HUES48 (cell line): ENCODE data around the gene PRKAG2.

Experiments
- H3K27ac ChIP-seq: one replicate; pipeline ENCODE4 v1.7.0; 2013; ENCODE audit warnings: low read depth, low read length, inconsistent platforms
- H3K27me3 ChIP-seq: 2 replicates; pipeline ENCODE4 v1.6.1; 2013; ENCODE audit warnings: mild to moderate bottlenecking, low read length; ENCODE audit not compliant: control insufficient read depth, insufficient read depth
- H3K36me3 ChIP-seq: 2 replicates; pipeline ENCODE4 v1.6.1; 2013; ENCODE audit warnings: low read length; ENCODE audit not compliant: control insufficient read depth, insufficient read depth
- H3K4me1 ChIP-seq: 2 replicates; pipeline ENCODE4 v1.6.1; 2013; ENCODE audit warnings: mild to moderate bottlenecking, low read length; ENCODE audit not compliant: control insufficient read depth, insufficient read depth
- H3K4me3 ChIP-seq: 2 replicates; pipeline ENCODE4 v1.5.1; 2013; ENCODE audit warnings: mild to moderate bottlenecking, low read depth, low read length
- H3K9ac ChIP-seq: 2 replicates; pipeline ENCODE4 v1.6.1; 2013; ENCODE audit warnings: mild to moderate bottlenecking, low read depth, low read length, moderate library complexity
- H3K9me3 ChIP-seq: 2 replicates; pipeline ENCODE4 v1.6.1; 2013; ENCODE audit warnings: low read length; ENCODE audit not compliant: control insufficient read depth, insufficient read depth

PRKAG2 gene

DNA sequence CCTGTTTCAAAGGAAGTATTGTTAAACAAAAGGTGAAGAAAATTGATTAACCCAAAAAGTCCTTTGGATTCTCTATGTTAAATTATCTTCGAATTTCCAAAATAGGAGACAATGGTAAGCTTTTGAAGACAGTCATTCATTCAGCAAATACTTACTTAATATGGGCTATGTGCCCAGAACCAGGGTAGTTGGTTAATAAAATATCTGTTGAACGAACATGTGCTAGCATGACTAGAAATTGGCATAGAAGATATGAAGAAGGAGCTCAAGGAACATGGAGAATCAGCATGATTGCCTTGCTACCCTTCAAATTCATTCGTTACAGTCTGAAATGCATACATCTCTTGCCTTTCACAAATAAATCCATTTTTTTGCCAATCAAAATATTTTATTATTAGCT, 234.2 kb downstream of the PRKAG2 start:
- Histone ChIP-seq H3K36me3 (no peaks in the 10 kb centered on the region), H3K4me1 (0 out of 2 replicates have a peak, but pooled peaks cover 7% of the 10 kb centered on the region), H3K27ac (no peak overlapping the region), H3K4me3 (no peak overlapping the region), H3K9ac (no peak overlapping the region), H3K27me3 (no peaks in the 10 kb centered on the region), H3K9me3 (no peaks in the 10 kb centered on the region)

DNA sequence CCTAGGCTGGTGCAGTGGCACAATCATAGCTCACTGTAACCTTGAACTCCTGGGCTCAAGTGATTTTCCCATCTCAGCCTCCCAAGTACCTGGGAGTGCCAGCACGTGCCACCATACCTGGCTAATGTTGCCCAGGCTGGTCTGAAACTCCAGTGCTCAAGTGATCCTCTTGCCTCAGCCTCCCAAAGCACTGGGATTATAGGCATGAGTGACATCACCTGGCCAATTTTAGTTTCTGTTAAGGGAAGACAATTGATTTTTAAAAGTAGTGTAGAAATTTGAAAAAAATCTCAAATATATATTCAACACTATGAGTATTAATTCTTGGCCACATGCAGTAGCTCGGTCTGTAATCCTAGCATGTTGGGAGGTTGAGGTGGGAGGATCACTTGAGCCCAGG, 235.3 kb downstream of the PRKAG2 start:
- no peaks in the 10 kb centered on the region for H3K27me3 ChIP-seq
- no peaks in the 10 kb centered on the region for H3K9me3 ChIP-seq
- H3K4me1 ChIP-seq, result 0 out of 2 replicates have a peak, but pooled peaks cover 7% of the 10 kb centered on the region
- no peak overlapping the region for H3K9ac ChIP-seq
- H3K27ac ChIP-seq, result no peak overlapping the region
- no peaks in the 10 kb centered on the region for H3K36me3 ChIP-seq
- H3K4me3 ChIP-seq, result no peak overlapping the region

DNA sequence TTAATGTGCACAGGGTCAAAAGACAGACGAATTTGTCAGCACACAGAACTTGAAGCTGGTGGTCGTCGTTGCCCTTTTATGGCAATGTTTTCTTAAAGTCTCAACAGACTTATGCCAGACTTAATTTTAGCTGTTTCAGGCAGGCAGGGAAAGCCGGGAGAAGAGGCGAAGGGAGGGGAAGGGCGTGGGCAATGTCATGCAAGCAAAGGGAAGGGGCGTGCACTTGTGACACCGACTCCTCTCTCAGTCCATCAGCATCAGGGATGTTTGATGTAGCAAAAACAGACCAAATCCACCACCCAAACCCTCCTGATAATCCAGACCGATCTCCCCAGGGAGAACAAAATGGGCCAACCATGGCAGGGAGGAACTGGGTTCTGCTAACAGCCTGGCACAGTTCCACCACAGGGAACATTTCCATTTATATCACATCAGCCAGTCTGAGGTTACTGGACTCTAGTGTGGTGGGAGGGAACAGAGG, 239.1 kb downstream of the PRKAG2 start:
- no peak overlapping the region for H3K9ac ChIP-seq
- no peak overlapping the region for H3K27ac ChIP-seq
- H3K4me1 ChIP-seq, result 0 out of 2 replicates have a peak, but pooled peaks cover 7% of the 10 kb centered on the region
- no peaks in the 10 kb centered on the region for H3K36me3 ChIP-seq
- H3K27me3 ChIP-seq, result no peaks in the 10 kb centered on the region
- H3K4me3 ChIP-seq, result no peak overlapping the region
- H3K9me3 ChIP-seq, result peaks cover 5% of the 10 kb centered on the region; the same call in 1 of the 2 replicates

DNA sequence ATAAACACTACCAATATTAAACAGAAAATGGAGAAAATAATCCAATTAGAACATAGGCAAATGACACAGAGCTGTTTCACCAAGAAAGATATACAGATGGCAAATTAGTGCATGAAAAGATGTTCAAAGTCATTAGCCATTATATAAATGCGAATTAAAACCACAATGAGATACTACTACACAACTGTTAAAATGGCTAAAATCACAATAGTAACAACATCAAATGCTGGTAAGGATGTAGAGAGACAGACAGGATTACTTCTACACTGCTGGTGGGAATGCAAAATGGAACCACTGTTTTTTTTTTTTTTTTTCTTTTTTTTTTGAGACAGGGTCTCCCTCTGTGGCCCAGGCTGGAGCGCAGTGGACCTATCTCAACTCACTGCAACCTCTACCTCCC, 242.3 kb downstream of the PRKAG2 start:
- H3K27ac ChIP-seq, result no peak overlapping the region
- H3K4me1 ChIP-seq, result peaks cover 11% of the 10 kb centered on the region
- no peak overlapping the region for H3K9ac ChIP-seq
- no peak overlapping the region for H3K4me3 ChIP-seq
- H3K27me3 ChIP-seq, result peaks cover 19% of the 10 kb centered on the region
- no peaks in the 10 kb centered on the region for H3K36me3 ChIP-seq
- H3K9me3 ChIP-seq, result peaks cover 5% of the 10 kb centered on the region; the same call in 1 of the 2 replicates

DNA sequence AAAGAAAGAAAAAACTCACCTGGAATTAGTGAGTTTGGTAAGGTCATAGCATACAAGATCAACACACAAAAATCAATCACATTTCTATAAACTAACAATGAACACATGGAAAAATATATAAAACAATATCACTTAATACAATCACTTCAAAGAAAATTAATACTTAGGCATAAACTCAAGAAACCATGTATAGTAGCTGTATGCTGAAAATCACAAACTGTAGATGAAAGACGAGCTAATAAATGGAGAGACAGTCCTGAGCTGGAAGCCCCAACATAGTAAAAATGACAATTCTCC, 243.5 kb downstream of the PRKAG2 start:
- peaks cover 5% of the 10 kb centered on the region; the same call in 1 of the 2 replicates for H3K9me3 ChIP-seq
- peaks cover 23% of the 10 kb centered on the region for H3K4me1 ChIP-seq
- H3K9ac ChIP-seq, result no peak overlapping the region
- peaks cover 26% of the 10 kb centered on the region for H3K27me3 ChIP-seq
- no peaks in the 10 kb centered on the region for H3K36me3 ChIP-seq
- no peak overlapping the region for H3K27ac ChIP-seq
- no peak overlapping the region for H3K4me3 ChIP-seq

DNA sequence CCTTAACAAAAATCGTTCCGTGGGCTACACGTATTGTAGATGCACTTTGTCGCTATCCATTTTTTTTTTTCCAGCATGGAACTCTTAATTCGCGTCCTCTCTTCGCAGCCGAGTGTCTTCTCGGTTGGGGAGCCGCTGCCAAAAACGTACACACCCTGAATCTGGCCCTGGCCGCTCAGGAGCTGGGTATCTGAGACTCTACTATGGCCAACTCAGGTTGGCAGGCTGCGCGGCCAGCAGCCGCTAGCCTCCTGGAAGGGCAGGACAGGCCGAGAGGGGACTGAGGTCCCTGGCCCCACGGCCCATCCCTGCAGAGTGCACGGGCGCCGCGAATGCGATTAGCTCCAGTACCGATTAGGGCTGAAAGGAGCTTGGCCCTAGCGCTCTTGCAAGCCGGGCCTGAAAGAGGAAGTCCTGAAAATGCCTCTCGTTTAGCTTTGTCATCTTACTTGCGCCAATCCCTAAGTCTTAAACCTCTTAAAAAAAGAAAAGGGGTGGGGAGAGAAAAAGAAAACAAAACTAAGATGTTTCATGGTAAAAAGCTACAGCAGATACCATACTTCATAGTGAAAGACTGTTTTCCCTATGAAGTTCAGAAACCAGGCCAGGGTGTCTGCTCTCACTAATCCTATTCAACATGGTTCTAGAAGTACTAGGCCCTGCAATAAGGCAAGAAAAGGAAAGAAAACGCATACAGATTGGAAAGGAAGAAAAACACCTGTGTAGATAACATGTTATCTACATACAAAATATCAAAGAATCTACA, 244.0 kb downstream of the PRKAG2 start:
- no peak overlapping the region for H3K27ac ChIP-seq
- H3K4me3 ChIP-seq, result peak overlapping the region; percentile 95
- peaks cover 5% of the 10 kb centered on the region; the same call in 1 of the 2 replicates for H3K9me3 ChIP-seq
- H3K4me1 ChIP-seq, result peaks cover 25% of the 10 kb centered on the region
- H3K36me3 ChIP-seq, result no peaks in the 10 kb centered on the region
- H3K27me3 ChIP-seq, result peaks cover 26% of the 10 kb centered on the region
- H3K9ac ChIP-seq, result no peak overlapping the region

DNA sequence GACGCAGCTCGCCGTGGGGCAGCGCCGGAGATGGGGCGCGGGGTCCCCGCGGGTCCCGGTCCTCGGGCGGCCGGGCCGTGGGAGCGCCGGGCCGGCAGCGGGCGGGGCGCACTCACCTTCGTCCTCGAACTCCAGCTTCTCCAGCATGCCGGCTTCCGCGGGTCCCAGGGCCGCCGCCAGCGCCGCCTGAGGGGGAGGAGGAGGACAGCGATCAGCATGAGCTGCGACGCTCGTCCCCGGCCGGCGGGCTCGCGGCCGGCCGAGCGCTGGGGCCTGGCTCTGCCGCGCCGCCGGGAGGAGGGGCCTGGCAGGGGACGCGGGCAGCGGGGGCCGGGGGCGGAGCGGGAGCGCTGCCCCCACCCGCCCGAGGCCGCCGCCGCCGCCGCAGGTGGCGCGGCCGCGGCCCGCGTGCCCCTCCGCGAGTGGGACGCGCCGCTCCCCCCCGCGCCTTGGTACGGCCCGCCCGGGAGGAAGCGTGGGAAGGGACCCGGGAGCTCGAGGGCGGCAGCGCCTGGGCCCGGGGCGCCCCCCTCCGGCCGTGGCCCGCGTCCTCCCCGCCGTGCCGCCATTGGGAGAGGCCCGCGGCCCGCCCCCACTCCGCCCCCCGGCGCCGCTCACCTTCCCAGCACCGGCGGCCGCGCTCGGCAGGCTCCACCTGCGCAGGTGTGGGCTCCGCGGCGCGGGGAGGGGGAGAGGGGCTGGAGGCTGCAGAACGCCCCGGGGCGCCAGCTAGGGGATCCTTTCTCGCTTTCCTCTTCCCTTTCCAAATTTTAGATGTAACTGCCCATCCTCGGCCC, 244.8 kb downstream of the PRKAG2 start:
- no peaks in the 10 kb centered on the region for H3K36me3 ChIP-seq
- peaks cover 5% of the 10 kb centered on the region; the same call in 1 of the 2 replicates for H3K9me3 ChIP-seq
- peak overlapping the region; percentile 95 for H3K4me3 ChIP-seq
- peak overlapping the region; percentile 42 for H3K27ac ChIP-seq
- no peak overlapping the region for H3K9ac ChIP-seq
- H3K27me3 ChIP-seq, result peaks cover 26% of the 10 kb centered on the region
- peaks cover 25% of the 10 kb centered on the region for H3K4me1 ChIP-seq

DNA sequence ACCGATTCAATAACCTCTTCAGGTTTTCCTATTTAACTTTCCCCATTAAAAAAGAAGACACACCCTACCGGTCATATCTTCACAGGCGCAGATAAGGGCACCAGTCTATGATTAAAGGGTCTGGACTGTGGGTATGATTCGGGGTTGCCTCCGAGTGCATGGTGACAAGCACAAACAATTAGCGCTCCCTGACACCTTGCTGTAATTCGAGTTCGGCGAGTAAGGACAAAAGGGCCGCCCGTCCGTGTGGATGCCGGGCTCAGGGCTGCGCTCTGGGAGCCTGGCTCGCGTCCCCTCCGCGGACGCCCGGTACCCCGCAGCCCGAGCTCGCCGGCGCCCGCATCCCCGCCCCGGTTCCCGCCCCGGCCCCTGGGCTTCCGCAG, 245.4 kb downstream of the PRKAG2 start:
- H3K36me3 ChIP-seq, result no peaks in the 10 kb centered on the region
- peaks cover 25% of the 10 kb centered on the region for H3K4me1 ChIP-seq
- peak overlapping the region; percentile 42 for H3K27ac ChIP-seq
- no peak overlapping the region for H3K9ac ChIP-seq
- peaks cover 26% of the 10 kb centered on the region for H3K27me3 ChIP-seq
- H3K4me3 ChIP-seq, result peak overlapping the region; percentile 95
- H3K9me3 ChIP-seq, result peaks cover 5% of the 10 kb centered on the region; the same call in 1 of the 2 replicates

DNA sequence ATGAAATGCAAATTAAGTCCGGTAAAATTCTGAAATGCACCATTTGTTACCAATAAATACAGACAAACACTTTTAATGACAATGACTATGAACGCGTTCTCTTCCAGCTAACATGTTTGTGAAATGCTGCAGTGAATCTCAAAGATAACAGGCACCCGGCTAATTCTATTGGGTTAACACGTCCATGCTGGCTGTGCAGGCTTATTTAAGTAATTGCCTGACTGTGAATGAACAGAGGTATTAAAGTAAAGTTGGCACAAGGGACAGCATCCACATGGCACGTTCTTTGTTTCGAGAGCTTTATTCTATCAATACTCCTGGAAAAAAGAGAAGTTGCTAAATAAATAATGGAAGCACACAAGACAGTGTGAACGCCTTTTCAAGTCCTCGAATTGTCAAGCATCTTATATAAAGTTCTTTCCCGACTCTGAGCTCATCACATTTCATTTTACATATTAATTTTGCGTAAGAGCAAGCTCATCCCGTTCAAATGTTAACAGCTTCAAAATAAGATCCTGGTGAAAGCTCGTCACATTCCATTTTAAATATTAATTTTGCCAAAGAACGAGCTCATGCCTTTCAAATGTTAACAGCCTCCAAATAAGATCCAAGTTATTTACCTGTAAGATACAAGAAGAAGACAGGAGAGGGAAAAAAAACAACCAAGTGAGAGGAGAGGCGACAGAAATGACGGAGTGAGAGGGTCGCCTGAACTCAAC, 245.9 kb downstream of the PRKAG2 start:
- no peak overlapping the region for H3K27ac ChIP-seq
- H3K4me3 ChIP-seq, result peak overlapping the region; percentile 95
- no peak overlapping the region for H3K9ac ChIP-seq
- H3K9me3 ChIP-seq, result peaks cover 5% of the 10 kb centered on the region; the same call in 1 of the 2 replicates
- H3K4me1 ChIP-seq, result peaks cover 25% of the 10 kb centered on the region
- H3K36me3 ChIP-seq, result no peaks in the 10 kb centered on the region
- peaks cover 26% of the 10 kb centered on the region for H3K27me3 ChIP-seq

DNA sequence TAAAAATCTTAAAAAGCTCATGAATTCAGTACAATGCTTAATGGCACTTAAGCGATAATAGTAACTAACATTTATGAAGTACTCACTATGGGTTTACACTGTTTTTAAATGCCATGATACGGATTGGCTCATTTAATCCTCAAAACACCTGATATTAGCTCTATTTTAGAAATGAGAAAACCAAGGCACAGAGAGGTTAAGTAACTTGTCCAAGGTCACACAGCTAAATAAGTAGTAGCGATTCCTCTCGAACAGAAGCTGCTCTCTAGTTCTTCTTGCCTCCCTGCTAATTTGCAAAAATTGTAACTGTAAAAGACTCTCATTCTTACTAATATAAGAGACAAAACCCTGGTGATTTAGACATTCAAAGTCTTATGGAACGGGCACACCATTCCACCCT, 246.6 kb downstream of the PRKAG2 start:
- H3K4me1 ChIP-seq, result peaks cover 25% of the 10 kb centered on the region
- H3K27me3 ChIP-seq, result peaks cover 26% of the 10 kb centered on the region
- H3K36me3 ChIP-seq, result no peaks in the 10 kb centered on the region
- H3K9ac ChIP-seq, result no peak overlapping the region
- H3K4me3 ChIP-seq, result no peak overlapping the region
- H3K27ac ChIP-seq, result no peak overlapping the region
- peaks cover 5% of the 10 kb centered on the region; the same call in 1 of the 2 replicates for H3K9me3 ChIP-seq
